H1 (cell line): ENCODE measurements around the gene PCYT2. TPM values are rescaled to one million over a fixed set of nuclear protein-coding genes. Genes with fewer than 3 reads are reported as not detected.
A peak's percentile ranks its signal among the peaks of the same experiment; 100 is the strongest.

Experiments
- BACH1 ChIP-seq: IDR thresholded peaks from 2 replicates; pipeline ENCODE4 v1.6.1; 2012; ENCODE audit warnings: low read length, improper control_type of control experiment
- BCL11A ChIP-seq, 2 experiments: IDR thresholded peaks; one replicate each; pipeline ENCODE4 v1.6.1; 2011; ENCODE audit warnings: low read depth in 2 of 2, low read length in 2 of 2, mild to moderate bottlenecking in 2 of 2
- CHD1 ChIP-seq: IDR thresholded peaks from 2 replicates; pipeline ENCODE4 v1.6.1; 2012; ENCODE audit warnings: low read depth, low read length, improper control_type of control experiment
- CREB1 ChIP-seq: IDR thresholded peaks from 2 replicates; pipeline ENCODE4 v1.6.1; 2012; ENCODE audit warnings: inconsistent platforms
- CTCF ChIP-seq, 3 experiments: IDR thresholded peaks; 1 replicate in 2 of 3; 2 replicates in 1 of 3; pipeline versions ENCODE4 v1.5.1 to v1.6.1; 2011; ENCODE audit warnings: low read length in 3 of 3, mild to moderate bottlenecking in 3 of 3, inconsistent platforms in 2 of 3, low read depth in 1 of 3, moderate library complexity in 1 of 3; ENCODE audit not compliant: insufficient read depth in 1 of 3; ENCODE audit errors: control extremely low read depth in 1 of 3
- EGR1 ChIP-seq: IDR thresholded peaks from 2 replicates; pipeline ENCODE4 v1.6.1; 2011; ENCODE audit warnings: low read depth, low read length, borderline replicate concordance
- KDM1A ChIP-seq: fragments of 200-600, 300-600 bp; sonication (generic); IDR thresholded peaks from 2 replicates; pipeline ENCODE4 v1.7.1; 2016; ENCODE audit warnings: mild to moderate bottlenecking, low read length, borderline replicate concordance
- MAFK ChIP-seq: IDR thresholded peaks from 2 replicates; pipeline ENCODE4 v1.6.1; 2012; ENCODE audit warnings: low read depth, mild to moderate bottlenecking, improper control_type of control experiment, low read length
- NANOG ChIP-seq: IDR thresholded peaks from 2 replicates; pipeline ENCODE4 v1.6.1; 2011; ENCODE audit warnings: low read length, low read depth, mild to moderate bottlenecking, inconsistent platforms; ENCODE audit not compliant: insufficient read depth, poor library complexity, severe bottlenecking
- POLR2AphosphoS5 ChIP-seq: IDR thresholded peaks from 2 replicates; pipeline ENCODE4 v1.6.1; 2011; ENCODE audit warnings: low read depth, low read length
- RXRA ChIP-seq: IDR thresholded peaks from 2 replicates; pipeline ENCODE4 v1.6.1; 2011; ENCODE audit warnings: low read depth, mild to moderate bottlenecking, low read length, moderate library complexity; ENCODE audit not compliant: insufficient read depth
- SIN3A ChIP-seq, 2 experiments: IDR thresholded peaks in 1 of 2; conservative IDR thresholded peaks in 1 of 2; 2 replicates each; pipeline ENCODE4 v1.6.1; 2011 to 2012; ENCODE audit warnings: low read length in 2 of 2, improper control_type of control experiment in 1 of 2, low read depth in 1 of 2, mild to moderate bottlenecking in 1 of 2
- TAF1 ChIP-seq: IDR thresholded peaks from 2 replicates; pipeline ENCODE4 v1.6.1; 2011; ENCODE audit warnings: mild to moderate bottlenecking, low read depth, low read length
- ZNF274 ChIP-seq: IDR thresholded peaks from 2 replicates; pipeline ENCODE4 v1.7.0; 2012; ENCODE audit warnings: low read length, borderline replicate concordance; ENCODE audit errors: extremely low read depth
- polyA plus RNA-seq, 7 experiments: library from polyadenylated mRNA; depleted of rRNA in 3 of 7; stranded (reverse) in 5 of 7; unstranded in 2 of 7; fragments of >200 nt in 5 of 7; fragments of 200-250 nt in 2 of 7; gene quantifications; 1 replicate in 5 of 7; 2 replicates in 1 of 7; 4 replicates in 1 of 7; pipeline versions ENCODE4 v1.2.1 to v1.2.3, GENCODE V29; 2011 to 2013; ENCODE audit warnings: missing spikeins in 2 of 7, mixed read lengths in 2 of 7
- total RNA-seq: library from RNA; stranded (reverse); fragmentation: NEBNext Ultra II Directional; extraction: Animal tissue kit (Norgen Biotek cat#: 25700); gene quantifications from 2 replicates; pipeline ENCODE4 v1.2.1, GENCODE V29; 2021

PCYT2 gene
- total and polyA plus RNA-seq, 2 of the 8 experiments (the other 6 are each of a cell fraction or from before 2014, with no cell fraction given), result 29.9 to 31.3 TPM

- TF ChIP-seq RXRA (no peak), NANOG (no peak), BACH1 (no peak), MAFK (no peak), BCL11A (IDR thresholded peaks at IDR 0.05; ENCODE audit: low read depth in 2 of 2, low read length in 2 of 2) (no peak), KDM1A (no peak), CTCF (IDR thresholded peaks at IDR 0.05; ENCODE audit: control extremely low read depth in 1 of 3, insufficient read depth in 1 of 3, low read depth in 1 of 3, low read length in 3 of 3) (no peak), CHD1 (no peak), ZNF274 (no peak), TAF1 (peak; percentile 68), CREB1 (no peak), SIN3A (conservative IDR thresholded peaks at IDR 0.05 in 1 of 2, IDR thresholded peaks at IDR 0.05 in 1 of 2; ENCODE audit: low read depth in 1 of 2, low read length in 2 of 2) (0 out of 4 replicates have a peak, but pooled peaks have one; percentile 2 to 57), POLR2AphosphoS5 (peak; percentile 72), EGR1 (peak; percentile 62; the same call in 1 of the 2 replicates)
Observed at GRCh38 chr17:81859906-81860755, 51.1 kb downstream of the PCYT2 start, which contains the start of gene P4HB (continued).
